IMR-90 (cell line): ENCODE measurements around the gene ALOX5AP. TPM values are rescaled to one million over a fixed set of nuclear protein-coding genes. Genes with fewer than 3 reads are reported as not detected.

ENCODE experiments used
- ATAC-seq: fragments of 200-7000 bp; cut with Tn5 transposase; 2 replicates; pipeline ENCODE4 v1.9.1; 2020; ENCODE audit warnings: low read depth, mild to moderate bottlenecking, moderate library complexity
- BruUV-seq: library from RNA; stranded (reverse); fragments of 400-500 nt; replicated peaks from 2 replicates; lab custom pipeline; 2021; lab: Mats Ljungman, UMichigan
- CTCF ChIA-PET: fragments of 300-600 bp; formaldehyde crosslinking; extraction: SDS; loops from one replicate; lab custom pipeline; 2021; ENCODE audit warnings: antibody characterized with exemption; lab: Yijun Ruan, JAX
- POLR2A ChIA-PET: fragments of 300-600 bp; sonication (Branson Sonifier 250); formaldehyde crosslinking; loops from one replicate; lab custom pipeline; 2022; ENCODE audit warnings: antibody characterized with exemption; ENCODE audit not compliant: unreplicated experiment; lab: Charles Lee
- DNase-seq: peaks from one replicate; pipeline ENCODE4 v3.0.0; 2013
- H2AFZ ChIP-seq: replicated peaks from 2 replicates; pipeline ENCODE3; 2013; ENCODE audit warnings: low read length, mild to moderate bottlenecking; ENCODE audit not compliant: poor library complexity
- H2AK5ac ChIP-seq: 2 replicates; pipeline ENCODE4 v1.6.1; 2013; ENCODE audit warnings: low read depth, low read length, inconsistent platforms
- H2AK9ac ChIP-seq: replicated peaks from 2 replicates; pipeline ENCODE3; 2013; ENCODE audit warnings: mild to moderate bottlenecking, low read depth, low read length, moderate library complexity; ENCODE audit not compliant: poor library complexity
- H2BK120ac ChIP-seq: 2 replicates; pipeline ENCODE4 v1.6.1; 2013; ENCODE audit warnings: low read depth, low read length, inconsistent platforms
- H2BK15ac ChIP-seq: 3 replicates; pipeline ENCODE4 v1.6.1; 2013; ENCODE audit warnings: low read depth, low read length, inconsistent platforms
- H2BK20ac ChIP-seq: 2 replicates; pipeline ENCODE4 v1.6.1; 2013; ENCODE audit warnings: low read depth, mild to moderate bottlenecking, inconsistent platforms, low read length, moderate library complexity
- H2BK5ac ChIP-seq: 2 replicates; pipeline ENCODE4 v1.6.1; 2013; ENCODE audit warnings: mild to moderate bottlenecking, low read depth, low read length, inconsistent platforms; ENCODE audit not compliant: poor library complexity, severe bottlenecking
- H3K14ac ChIP-seq: replicated peaks from 2 replicates; pipeline ENCODE4 v1.6.1; 2013; ENCODE audit warnings: low read depth, low read length, inconsistent platforms
- H3K18ac ChIP-seq: 2 replicates; pipeline ENCODE4 v1.6.1; 2013; ENCODE audit warnings: low read depth, low read length, control low read depth
- H3K23ac ChIP-seq: 2 replicates; pipeline ENCODE4 v1.6.1; 2013; ENCODE audit warnings: low read depth, low read length, inconsistent platforms
- H3K27ac ChIP-seq: 2 replicates; pipeline ENCODE4 v1.5.1; 2013; ENCODE audit warnings: mild to moderate bottlenecking, control low read depth, low read length; ENCODE audit not compliant: insufficient read depth
- H3K27me3 ChIP-seq: 2 replicates; pipeline ENCODE4 v1.6.1; 2013; ENCODE audit warnings: low read length; ENCODE audit not compliant: control insufficient read depth, insufficient read depth
- H3K36me3 ChIP-seq: 2 replicates; pipeline ENCODE4 v1.6.1; 2013; ENCODE audit warnings: low read length, mixed read lengths; ENCODE audit not compliant: control insufficient read depth, insufficient read depth
- H3K4ac ChIP-seq: 2 replicates; pipeline ENCODE4 v1.6.1; 2013; ENCODE audit warnings: low read depth, low read length, inconsistent platforms
- H3K4me1 ChIP-seq: 2 replicates; pipeline ENCODE4 v1.6.1; 2013; ENCODE audit warnings: low read length, mixed read lengths; ENCODE audit not compliant: control insufficient read depth, insufficient read depth
- H3K4me2 ChIP-seq: 2 replicates; pipeline ENCODE4 v1.6.1; 2013; ENCODE audit warnings: low read depth, mild to moderate bottlenecking, control low read depth, low read length, moderate library complexity
- H3K4me3 ChIP-seq: 2 replicates; pipeline ENCODE4 v1.5.1; 2013; ENCODE audit warnings: low read depth, mild to moderate bottlenecking, control low read depth, low read length, moderate library complexity; ENCODE audit not compliant: insufficient read depth
- H3K56ac ChIP-seq: 2 replicates; pipeline ENCODE4 v1.6.1; 2013; ENCODE audit warnings: low read length, inconsistent platforms; ENCODE audit not compliant: insufficient read depth; ENCODE audit errors: extremely low read depth
- H3K79me1 ChIP-seq, 2 experiments: 2 replicates each; pipeline ENCODE4 v1.6.1; 2013; ENCODE audit warnings: low read length in 2 of 2, inconsistent platforms in 1 of 2, low read depth in 1 of 2
- H3K9ac ChIP-seq: 2 replicates; pipeline ENCODE4 v1.6.1; 2013; ENCODE audit warnings: low read depth, low read length, control low read depth
- H3K9me1 ChIP-seq: 2 replicates; pipeline ENCODE4 v1.6.1; 2013; ENCODE audit warnings: low read length, inconsistent platforms; ENCODE audit not compliant: insufficient read depth
- H3K9me3 ChIP-seq: 2 replicates; pipeline ENCODE4 v1.6.1; 2013; ENCODE audit warnings: low read length; ENCODE audit not compliant: control insufficient read depth, insufficient read depth
- H4K20me1 ChIP-seq: 2 replicates; pipeline ENCODE4 v1.6.1; 2013; ENCODE audit warnings: low read length, inconsistent platforms; ENCODE audit not compliant: insufficient read depth
- H4K5ac ChIP-seq: 2 replicates; pipeline ENCODE4 v1.6.1; 2013; ENCODE audit warnings: mild to moderate bottlenecking, low read depth, low read length, control low read depth
- H4K8ac ChIP-seq, 2 experiments: 2 replicates each; pipeline ENCODE4 v1.6.1; 2013; ENCODE audit warnings: low read depth in 2 of 2, low read length in 2 of 2, control low read depth in 1 of 2, inconsistent platforms in 1 of 2
- H4K91ac ChIP-seq: 2 replicates; pipeline ENCODE4 v1.6.1; 2013; ENCODE audit warnings: low read depth, low read length, inconsistent platforms; ENCODE audit not compliant: insufficient read depth
- BHLHE40 ChIP-seq: fragments of 150-350 bp; IDR thresholded peaks from 2 replicates; pipeline ENCODE4 v1.6.1; 2016; ENCODE audit warnings: mild to moderate bottlenecking, low read depth, low read length
- CHD1 ChIP-seq: IDR thresholded peaks from 2 replicates; pipeline ENCODE4 v1.6.1; 2012; ENCODE audit warnings: low read depth, low read length, improper control_type of control experiment
- FOS ChIP-seq: fragments of 150-350 bp; IDR thresholded peaks from 2 replicates; pipeline ENCODE4 v1.6.1; 2016; ENCODE audit warnings: low read depth, low read length
- MXI1 ChIP-seq: IDR thresholded peaks from 2 replicates; pipeline ENCODE4 v1.6.1; 2012; ENCODE audit warnings: low read depth, mild to moderate bottlenecking, low read length, moderate library complexity, borderline replicate concordance
- POLR2A ChIP-seq: IDR thresholded peaks from 2 replicates; pipeline ENCODE4 v1.6.1; 2012; ENCODE audit warnings: mild to moderate bottlenecking, low read depth, low read length
- RCOR1 ChIP-seq: IDR thresholded peaks from 2 replicates; pipeline ENCODE4 v1.6.1; 2012; ENCODE audit warnings: mild to moderate bottlenecking, low read length, improper control_type of control experiment; ENCODE audit not compliant: insufficient replicate concordance
- RFX5 ChIP-seq: IDR thresholded peaks from 2 replicates; pipeline ENCODE4 v1.8.0; 2012; ENCODE audit warnings: low read depth, mild to moderate bottlenecking, low read length, moderate library complexity
- WGBS, 2 experiments: methylation state at CpG; one replicate each; pipeline versions ENCODE4 v1.1.5 to v1.1.7; 2013; ENCODE audit warnings: missing lambda C conversion rate in 2 of 2; ENCODE audit not compliant: insufficient read length in 1 of 2; ENCODE audit errors: extremely low coverage in 2 of 2; 5-methylcytosine and 5-hydroxymethylcytosine counted together
- dilution Hi-C: fragments of 300-500 bp; cut with HindIII; formaldehyde crosslinking; loops from one replicate; pipeline ENCODE4 v1.14.3; 2018; ENCODE audit warnings: low sequenced_read_pairs; ENCODE audit not compliant: unreplicated experiment
- in situ Hi-C: fragments of 300-500 bp; cut with MboI; formaldehyde crosslinking; loops from 3 replicates; pipeline ENCODE4 v1.14.3; 2019; ENCODE audit warnings: low sequenced_read_pairs, inconsistent platforms, mixed read lengths
- intact Hi-C: fragments of 100-400 bp; cut with micrococcal nuclease; formaldehyde crosslinking; loops from 2 replicates; pipeline ENCODE4 v1.10.0; 2022
- polyA plus RNA-seq, 3 experiments: library from polyadenylated mRNA; depleted of rRNA; stranded (reverse); fragments of >200 nt; gene quantifications; 2 replicates each; pipeline ENCODE4 v1.2.3, GENCODE V29; 2012; ENCODE audit warnings: low replicate concordance in 1 of 3
- total RNA-seq: library from RNA; depleted of rRNA; stranded (reverse); fragments of >200 nt; gene quantifications from 2 replicates; pipeline ENCODE4 v1.2.3, GENCODE V29; 2012

The ALOX5AP gene
- total and polyA plus RNA-seq, 2 of the 4 experiments (the other 2 are of a cell fraction): 0.62 TPM; not detected in 1

- in situ Hi-C loops: no loop called here
- no peak overlapping the region for H3K27ac ChIP-seq
- TF ChIP-seq CHD1 (no peak), FOS (no peak), POLR2A (no peak), BHLHE40 (no peak), RFX5 (no peak), MXI1 (no peak), RCOR1 (no peak)
- H3K4ac ChIP-seq: 0 out of 2 replicates have a peak overlapping the region, but pooled peaks have one; percentile 4
- no peak overlapping the region for H2AK9ac ChIP-seq
- no peak overlapping the region for H3K18ac ChIP-seq
- no peak overlapping the region for H2BK120ac ChIP-seq
- dilution Hi-C loops: no loop called here
- no peak overlapping the region for H2BK20ac ChIP-seq
- ChIA-PET POLR2A (no interaction called here), CTCF (no interaction called here)
- H3K9me3 ChIP-seq: no peaks in the 10 kb centered on the region
- H3K4me3 ChIP-seq: no peak overlapping the region
- no peak overlapping the region for H3K23ac ChIP-seq
- H3K79me1 ChIP-seq: no peaks in the 10 kb centered on the region
- no peak overlapping the region for H3K56ac ChIP-seq
- H4K91ac ChIP-seq: no peak overlapping the region
- H3K36me3 ChIP-seq: no peaks in the 10 kb centered on the region
- H2BK5ac ChIP-seq: no peak overlapping the region
- H3K4me2 ChIP-seq: no peak overlapping the region
- intact Hi-C loops: no loop called here
- no peak overlapping the region for H2BK15ac ChIP-seq
- no peak overlapping the region for H2AFZ ChIP-seq
- no peak overlapping the region for H3K9ac ChIP-seq
- ATAC-seq (no peak; the same call in 1 of the 2 replicates), DNase-seq (no peak)
- no peak overlapping the region for H3K14ac ChIP-seq
- H4K20me1 ChIP-seq: no peaks in the 10 kb centered on the region
- peaks cover 21% of the 10 kb centered on the region for H3K27me3 ChIP-seq
- H3K9me1 ChIP-seq: 0 out of 2 replicates have a peak, but pooled peaks cover 2% of the 10 kb centered on the region
- BruUV-seq: no TSS peak
- peaks cover 4% of the 10 kb centered on the region; the same call in 1 of the 2 replicates for H3K4me1 ChIP-seq
- H2AK5ac ChIP-seq: no peak overlapping the region
- 61% methylated on average over 3 of the region's 9 CpGs; no CpG with 5 or more reads in 1 of the 2 experiments for WGBS, 2 experiments
- H4K5ac ChIP-seq: no peak overlapping the region
- H4K8ac ChIP-seq: no peak overlapping the region
Observed at GRCh38 chr13:30757026-30757742, 21.8 kb downstream of the ALOX5AP start.
